CD1c-positive myeloid dendritic cell (primary cell): ENCODE results near the gene SLC10A3.

Experiments
- DNase-seq: peaks from one replicate; pipeline ENCODE4 v3.0.0-alpha.2; 2016; ENCODE audit errors: extremely low spot score

SLC10A3 gene

GRCh38 chrX:154490414-154491083 is at the start of gene SLC10A3:
SLC10A3 (minus strand) TSS chrX:154490629; CDS start chrX:154488940, 1,689 bp downstream.
- peak; percentile 93 for DNase-seq

- DNase-seq, result no peak
Measured at GRCh38 chrX:154539077-154539476, 48.6 kb upstream of the SLC10A3 start.

- no peak for DNase-seq
Measured at GRCh38 chrX:154535892-154536291, 45.5 kb upstream of the SLC10A3 start.

GRCh38 chrX:154534526-154535322 is 44.3 kb upstream of the SLC10A3 start:
- DNase-seq, result peak; percentile 94

- DNase-seq, result no peak
Measured at GRCh38 chrX:154532690-154533089, 42.3 kb upstream of the SLC10A3 start.

GRCh38 chrX:154531626-154532025 is 41.2 kb upstream of the SLC10A3 start:
- no peak for DNase-seq

GRCh38 chrX:154530286-154530685 is 39.9 kb upstream of the SLC10A3 start:
- no peak for DNase-seq

GRCh38 chrX:154529206-154529612 is 38.8 kb upstream of the SLC10A3 start:
- DNase-seq, result no peak

- peak; percentile 57 for DNase-seq
Measured at GRCh38 chrX:154526901-154527675, 36.7 kb upstream of the SLC10A3 start.

- DNase-seq, result no peak
Measured at GRCh38 chrX:154525606-154526490, 35.4 kb upstream of the SLC10A3 start.

- no peak for DNase-seq
Measured at GRCh38 chrX:154519389-154519788, 29.0 kb upstream of the SLC10A3 start.

GRCh38 chrX:154517101-154517781 is 26.8 kb upstream of the SLC10A3 start:
- no peak for DNase-seq

GRCh38 chrX:154516656-154517100 is 26.2 kb upstream of the SLC10A3 start:
- peak; percentile 16 for DNase-seq

GRCh38 chrX:154515966-154516655 is 25.7 kb upstream of the SLC10A3 start, which contains the start of gene FAM3A:
FAM3A (minus strand) TSS chrX:154516232; CDS start chrX:154515772, 460 bp downstream.
- peak; percentile 91 for DNase-seq

- no peak for DNase-seq
Measured at GRCh38 chrX:154515090-154515965, 24.9 kb upstream of the SLC10A3 start.

- peak; percentile 2 for DNase-seq
Measured at GRCh38 chrX:154513716-154514115, 23.3 kb upstream of the SLC10A3 start.

- DNase-seq, result no peak
Measured at GRCh38 chrX:154512879-154513553, 22.6 kb upstream of the SLC10A3 start.

GRCh38 chrX:154511761-154512160 is 21.3 kb upstream of the SLC10A3 start:
- no peak for DNase-seq
